H9 (cell line): Measurements from ENCODE around the gene WSB2. TPM values are rescaled to one million over a fixed set of nuclear protein-coding genes. Genes with fewer than 3 reads are reported as not detected.

Experiments
- DNase-seq: peaks from one replicate; pipeline ENCODE4 v3.0.0-alpha.2; 2017
- H2AFZ ChIP-seq: one replicate; pipeline ENCODE4 v1.6.1; 2013; ENCODE audit warnings: mild to moderate bottlenecking, low read length, control low read depth, moderate library complexity
- H2AK5ac ChIP-seq: 2 replicates; pipeline ENCODE4 v1.6.1; 2013; ENCODE audit warnings: low read length, control low read depth, mixed read lengths; ENCODE audit not compliant: insufficient read length
- H2BK120ac ChIP-seq: one replicate; pipeline ENCODE4 v1.6.1; 2013; ENCODE audit warnings: low read depth, mild to moderate bottlenecking, low read length, control low read depth, inconsistent platforms; ENCODE audit not compliant: poor library complexity, severe bottlenecking
- H2BK12ac ChIP-seq: 2 replicates; pipeline ENCODE4 v1.6.1; 2013; ENCODE audit warnings: low read length, control low read depth, mixed read lengths, low read depth; ENCODE audit not compliant: insufficient read length
- H2BK15ac ChIP-seq: 2 replicates; pipeline ENCODE4 v1.6.1; 2013; ENCODE audit warnings: low read depth, low read length, control low read depth
- H2BK20ac ChIP-seq: one replicate; pipeline ENCODE4 v1.6.1; 2013; ENCODE audit warnings: low read depth, mild to moderate bottlenecking, low read length, control low read depth, inconsistent platforms; ENCODE audit not compliant: poor library complexity, severe bottlenecking
- H2BK5ac ChIP-seq: 2 replicates; pipeline ENCODE4 v1.6.1; 2013; ENCODE audit warnings: low read length, control low read depth, mixed read lengths; ENCODE audit not compliant: insufficient read length
- H3K14ac ChIP-seq: 2 replicates; pipeline ENCODE4 v1.6.1; 2013; ENCODE audit warnings: low read length, control low read depth; ENCODE audit not compliant: insufficient read depth
- H3K18ac ChIP-seq: 2 replicates; pipeline ENCODE4 v1.6.1; 2013; ENCODE audit warnings: low read depth, mild to moderate bottlenecking, mixed read lengths, low read length, control low read depth; ENCODE audit not compliant: insufficient read length
- H3K23ac ChIP-seq: 2 replicates; pipeline ENCODE4 v1.6.1; 2013; ENCODE audit warnings: low read length, control low read depth, mixed read lengths, low read depth; ENCODE audit not compliant: insufficient read length
- H3K23me2 ChIP-seq: 2 replicates; pipeline ENCODE4 v1.6.1; 2013; ENCODE audit warnings: low read depth, mild to moderate bottlenecking, mixed read lengths, low read length, control low read depth; ENCODE audit not compliant: insufficient read length, poor library complexity, severe bottlenecking
- H3K27ac ChIP-seq: 2 replicates; pipeline ENCODE4 v1.5.1; 2013; ENCODE audit warnings: low read length, control low read depth, mixed read lengths, low read depth; ENCODE audit not compliant: insufficient read length
- H3K27me3 ChIP-seq: 2 replicates; pipeline ENCODE4 v1.6.1; 2013; ENCODE audit warnings: low read length, control low read depth, inconsistent platforms; ENCODE audit not compliant: insufficient read depth
- H3K4ac ChIP-seq: 2 replicates; pipeline ENCODE4 v1.6.1; 2013; ENCODE audit warnings: low read depth, mild to moderate bottlenecking, control low read depth, inconsistent platforms, low read length, moderate library complexity
- H3K4me1 ChIP-seq: 2 replicates; pipeline ENCODE4 v1.6.1; 2013; ENCODE audit warnings: low read length, control low read depth, inconsistent platforms; ENCODE audit not compliant: insufficient read depth
- H3K4me2 ChIP-seq: 2 replicates; pipeline ENCODE4 v1.6.1; 2013; ENCODE audit warnings: low read length, control low read depth, mixed read lengths; ENCODE audit not compliant: insufficient read length, insufficient read depth
- H3K56ac ChIP-seq: 2 replicates; pipeline ENCODE4 v1.6.1; 2013; ENCODE audit warnings: low read depth, mild to moderate bottlenecking, mixed read lengths, low read length, control low read depth; ENCODE audit not compliant: insufficient read length
- H3K79me1 ChIP-seq: 2 replicates; pipeline ENCODE4 v1.6.1; 2013; ENCODE audit warnings: low read depth, mild to moderate bottlenecking, moderate library complexity, low read length, control low read depth, inconsistent platforms; ENCODE audit not compliant: insufficient read depth, poor library complexity, severe bottlenecking
- H3K79me2 ChIP-seq: 2 replicates; pipeline ENCODE4 v1.6.1; 2013; ENCODE audit warnings: low read length, control low read depth, inconsistent platforms; ENCODE audit not compliant: insufficient read depth
- H3K9ac ChIP-seq: 2 replicates; pipeline ENCODE4 v1.6.1; 2013; ENCODE audit warnings: low read length, control low read depth, mixed read lengths; ENCODE audit not compliant: insufficient read length; ENCODE audit errors: extremely low read depth
- H3K9me3 ChIP-seq: one replicate; pipeline ENCODE4 v1.6.1; 2013; ENCODE audit warnings: low read depth, low read length, inconsistent platforms; ENCODE audit not compliant: control insufficient read depth
- H3T11ph ChIP-seq: one replicate; pipeline ENCODE4 v1.6.1; 2013; ENCODE audit warnings: mild to moderate bottlenecking, low read length, control low read depth, inconsistent platforms
- H4K20me1 ChIP-seq: one replicate; pipeline ENCODE4 v1.6.1; 2013; ENCODE audit not compliant: control insufficient read depth, insufficient read length, insufficient read depth
- H4K5ac ChIP-seq: 2 replicates; pipeline ENCODE4 v1.6.1; 2013; ENCODE audit warnings: low read depth, mild to moderate bottlenecking, mixed read lengths, low read length, control low read depth; ENCODE audit not compliant: insufficient read length
- H4K8ac ChIP-seq: replicated peaks from 2 replicates; pipeline ENCODE4 v1.6.1; 2013; ENCODE audit warnings: low read length, control low read depth, mixed read lengths, low read depth; ENCODE audit not compliant: insufficient read length
- H4K91ac ChIP-seq: 2 replicates; pipeline ENCODE4 v1.6.1; 2013; ENCODE audit warnings: low read depth, mild to moderate bottlenecking, moderate library complexity, mixed read lengths, low read length, control low read depth; ENCODE audit not compliant: insufficient read length
- H3K27ac Mint-ChIP-seq, 3 experiments: 2 replicates in 2 of 3; 3 replicates in 1 of 3; pipeline ENCODE4 v1.8.0; 2020 to 2021; ENCODE audit warnings: mixed read lengths in 3 of 3, mild to moderate bottlenecking in 1 of 3, moderate library complexity in 1 of 3
- H3K27me3 Mint-ChIP-seq: 2 replicates; pipeline ENCODE4 v1.8.0; 2021; ENCODE audit warnings: low read depth, mild to moderate bottlenecking, moderate library complexity, mixed read lengths
- H3K36me3 Mint-ChIP-seq, 3 experiments: 2 replicates in 2 of 3; 3 replicates in 1 of 3; pipeline ENCODE4 v1.8.0; 2020 to 2021; ENCODE audit warnings: low read depth in 3 of 3, mixed read lengths in 3 of 3; ENCODE audit not compliant: insufficient read depth in 1 of 3
- H3K4me1 Mint-ChIP-seq, 2 experiments: 2 replicates each; pipeline ENCODE4 v1.8.0; 2020; ENCODE audit warnings: mixed read lengths in 2 of 2
- H3K4me3 Mint-ChIP-seq, 2 experiments: 2 replicates in 1 of 2; 3 replicates in 1 of 2; pipeline ENCODE4 v1.8.0; 2020 to 2021; ENCODE audit warnings: mild to moderate bottlenecking in 2 of 2, mixed read lengths in 2 of 2, moderate library complexity in 1 of 2
- H3K9me3 Mint-ChIP-seq, 2 experiments: 2 replicates in 1 of 2; 3 replicates in 1 of 2; pipeline ENCODE4 v1.8.0; 2020; ENCODE audit warnings: mild to moderate bottlenecking in 2 of 2, mixed read lengths in 2 of 2, moderate library complexity in 1 of 2
- WGBS: extraction: QIAGEN DNeasy Blood & Tissue Kit; methylation state at CpG from one replicate; pipeline ENCODE4 v1.1.7; 2013; ENCODE audit warnings: missing lambda C conversion rate, low lambda C conversion rate, mixed read lengths; ENCODE audit not compliant: insufficient read length; ENCODE audit errors: extremely low coverage; 5-methylcytosine and 5-hydroxymethylcytosine counted together
- total RNA-seq: library from RNA; stranded (reverse); gene quantifications from 2 replicates; pipeline ENCODE4 v1.2.1, GENCODE V29; 2021
- TF ChIP-seq, protein P1 (sequence below): fragments of 200-600 bp; sonication (generic); conservative IDR thresholded peaks from 3 replicates; pipeline ENCODE4 v1.8.0; 2021; ENCODE audit warnings: antibody characterized with exemption, mild to moderate bottlenecking

WSB2 gene
- total RNA-seq, 1 experiment from 2014 or later, result 58.6 TPM

DNA sequence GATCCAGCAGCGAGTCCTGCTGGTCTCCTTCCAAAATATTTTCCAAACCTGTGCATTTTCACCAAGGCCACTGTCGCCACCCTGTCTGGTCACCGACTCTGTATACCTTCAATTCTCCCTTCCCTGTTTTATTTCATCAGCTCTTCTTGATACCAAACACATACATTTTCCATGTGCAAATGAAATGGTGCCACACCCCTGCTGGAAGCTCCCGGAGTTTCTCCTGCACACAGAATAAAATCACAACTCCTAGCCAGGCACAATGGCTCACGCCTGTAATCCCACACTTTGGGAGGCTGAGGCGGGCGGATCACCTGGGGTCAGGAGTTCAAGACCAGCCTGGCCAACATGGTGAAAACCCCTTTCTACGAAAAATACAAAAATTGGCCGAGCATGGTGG lies 28.8 kb upstream of the WSB2 start:
- Histone ChIP-seq H3K79me2 (no peaks in the 10 kb centered on the region; the same call in 1 of the 2 replicates), H3T11ph (no peak overlapping the region), H4K5ac (no peak overlapping the region), H2BK12ac (no peak overlapping the region), H2AFZ (no peak overlapping the region), H2BK15ac (no peak overlapping the region), H3K79me1 (no peaks in the 10 kb centered on the region), H2BK20ac (no peak overlapping the region), H3K4me2 (no peak overlapping the region), H3K23ac (no peak overlapping the region), H3K18ac (no peak overlapping the region), H3K4me1 (no peaks in the 10 kb centered on the region), H4K20me1 (no peaks in the 10 kb centered on the region), H2BK120ac (no peak overlapping the region), H4K8ac (no peak overlapping the region), H3K27ac (no peak overlapping the region), H2BK5ac (no peak overlapping the region), H3K9me3 (no peaks in the 10 kb centered on the region), H3K9ac (no peak overlapping the region), H3K56ac (no peak overlapping the region), H3K14ac (no peak overlapping the region), H3K27me3 (no peaks in the 10 kb centered on the region), H3K23me2 (no peaks in the 10 kb centered on the region), H3K4ac (no peak overlapping the region), H4K91ac (no peak overlapping the region), H2AK5ac (no peak overlapping the region)
- Mint-ChIP-seq H3K9me3 (no peaks in the 10 kb centered on the region), H3K4me1 (0 out of 4 replicates have a peak, but pooled peaks cover 0 to 3% of the 10 kb centered on the region in 2 experiments), H3K4me3 (no peak overlapping the region), H3K36me3 (peaks cover 30 to 76% (median 34%) of the 10 kb centered on the region in 3 experiments), H3K27me3 (no peaks in the 10 kb centered on the region), H3K27ac (peak overlapping the region in 2 of 3 experiments; percentile 1 to 78; a peak in 3 of 7 replicates)
- TF ChIP-seq, protein P1, sequence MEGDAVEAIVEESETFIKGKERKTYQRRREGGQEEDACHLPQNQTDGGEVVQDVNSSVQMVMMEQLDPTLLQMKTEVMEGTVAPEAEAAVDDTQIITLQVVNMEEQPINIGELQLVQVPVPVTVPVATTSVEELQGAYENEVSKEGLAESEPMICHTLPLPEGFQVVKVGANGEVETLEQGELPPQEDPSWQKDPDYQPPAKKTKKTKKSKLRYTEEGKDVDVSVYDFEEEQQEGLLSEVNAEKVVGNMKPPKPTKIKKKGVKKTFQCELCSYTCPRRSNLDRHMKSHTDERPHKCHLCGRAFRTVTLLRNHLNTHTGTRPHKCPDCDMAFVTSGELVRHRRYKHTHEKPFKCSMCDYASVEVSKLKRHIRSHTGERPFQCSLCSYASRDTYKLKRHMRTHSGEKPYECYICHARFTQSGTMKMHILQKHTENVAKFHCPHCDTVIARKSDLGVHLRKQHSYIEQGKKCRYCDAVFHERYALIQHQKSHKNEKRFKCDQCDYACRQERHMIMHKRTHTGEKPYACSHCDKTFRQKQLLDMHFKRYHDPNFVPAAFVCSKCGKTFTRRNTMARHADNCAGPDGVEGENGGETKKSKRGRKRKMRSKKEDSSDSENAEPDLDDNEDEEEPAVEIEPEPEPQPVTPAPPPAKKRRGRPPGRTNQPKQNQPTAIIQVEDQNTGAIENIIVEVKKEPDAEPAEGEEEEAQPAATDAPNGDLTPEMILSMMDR, result no peak
- WGBS, result no CpG with 5 or more reads among the region's 9 CpGs
- no peak for DNase-seq
